ENCODE measurements around the gene FUOM. TPM values are rescaled to one million over a fixed set of nuclear protein-coding genes. Genes with fewer than 3 reads are reported as not detected.
A peak's percentile ranks its signal among the peaks of the same experiment; 100 is the strongest.

The FUOM gene
- total RNA-seq, 1 experiment from 2014 or later = 41.8 TPM

DNA sequence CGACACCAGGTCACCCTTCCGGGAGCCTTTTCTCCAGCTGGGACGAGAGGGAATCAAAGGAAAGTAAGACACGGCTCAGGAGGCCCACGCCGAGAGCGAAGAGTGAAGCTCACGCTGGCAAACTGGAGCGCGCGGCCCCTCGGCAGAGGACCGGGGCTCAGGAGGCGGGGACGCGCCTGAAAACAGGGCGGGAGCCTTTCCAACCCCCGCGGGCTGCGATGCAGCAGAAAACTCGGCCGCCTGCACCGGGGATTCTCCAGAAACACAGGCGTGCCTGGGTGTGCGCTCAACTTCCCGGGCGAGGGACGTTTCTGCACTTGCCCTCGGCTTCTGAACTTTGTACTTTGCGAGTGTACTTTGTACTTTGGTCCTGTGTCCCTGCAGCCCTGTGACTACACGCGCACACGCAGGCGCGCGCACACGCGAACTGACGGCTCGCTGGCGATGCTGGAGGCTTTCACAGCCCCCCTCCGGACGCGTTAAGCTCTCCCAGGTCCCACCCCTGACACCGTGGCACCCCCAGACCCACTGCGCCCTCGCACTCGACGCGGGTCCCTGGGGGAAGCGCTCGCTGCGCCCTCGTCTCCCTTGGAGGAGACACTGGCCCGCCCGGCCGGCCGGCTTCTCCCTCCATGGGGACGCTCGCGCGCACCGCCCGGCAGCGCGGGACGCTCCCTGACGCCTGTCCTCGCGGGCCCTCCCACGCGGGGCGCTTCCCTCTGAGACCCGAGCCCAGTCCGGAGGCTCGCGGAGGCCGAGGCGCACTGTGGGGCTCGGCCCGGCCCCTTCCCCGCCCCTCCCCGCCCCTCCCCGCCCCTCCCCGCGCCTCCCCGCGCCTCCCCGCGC, 20.7 kb upstream of the FUOM start:
- peaks cover 18% of the 10 kb centered on the region for H3K27me3 ChIP-seq (ENCODE audit: insufficient read depth, low read length)
- WGBS (ENCODE audit: extremely low coverage, insufficient read length, low lambda C conversion rate) = no CpG with 5 or more reads among the region's 90 CpGs

More for the DNA sequence above, 20.7 kb upstream of the FUOM start:
- H2BK20ac ChIP-seq (ENCODE audit: low read depth, low read length, poor library complexity, severe bottlenecking) = no peak overlapping the region
- H3K23me2 ChIP-seq (ENCODE audit: insufficient read length, low read depth, low read length, poor library complexity, severe bottlenecking) = peaks cover 8% of the 10 kb centered on the region
- H4K20me1 ChIP-seq (ENCODE audit: control insufficient read depth, insufficient read depth, insufficient read length) = no peaks in the 10 kb centered on the region
- H2BK12ac ChIP-seq (ENCODE audit: insufficient read length, low read depth, low read length) = no peak overlapping the region
- H3K56ac ChIP-seq (ENCODE audit: insufficient read length, low read depth, low read length) = no peak overlapping the region
- H3K9me3 ChIP-seq (ENCODE audit: control insufficient read depth, low read depth, low read length) = no peaks in the 10 kb centered on the region
- no peaks in the 10 kb centered on the region for H3K79me1 ChIP-seq (ENCODE audit: insufficient read depth, low read depth, low read length, poor library complexity, severe bottlenecking)
- H2AFZ ChIP-seq (ENCODE audit: low read length) = no peak overlapping the region
- Mint-ChIP-seq H3K4me3 (peak overlapping the region; percentile 65 to 85), H3K36me3 (ENCODE audit: insufficient read depth in 1 of 3, low read depth in 3 of 3) (peaks cover 0 to 5% (median 1%) of the 10 kb centered on the region in 3 experiments; a peak in 1 of 7 replicates), H3K9me3 (peaks cover 0 to 3% of the 10 kb centered on the region in 2 experiments; a peak in 2 of 5 replicates), H3K27ac (no peak overlapping the region), H3K27me3 (ENCODE audit: low read depth) (peaks cover 58% of the 10 kb centered on the region), H3K4me1 (peaks cover 0 to 3% of the 10 kb centered on the region in 2 experiments; a peak in 2 of 4 replicates)
- no peak overlapping the region for H3K27ac ChIP-seq (ENCODE audit: insufficient read length, low read depth, low read length)
- peak overlapping the region; percentile 62 for H3K4me2 ChIP-seq (ENCODE audit: insufficient read depth, insufficient read length, low read length)
- no peak overlapping the region for H3K14ac ChIP-seq (ENCODE audit: insufficient read depth, low read length)
- H2BK120ac ChIP-seq (ENCODE audit: low read depth, low read length, poor library complexity, severe bottlenecking) = no peak overlapping the region
- no peak overlapping the region for H3K23ac ChIP-seq (ENCODE audit: insufficient read length, low read depth, low read length)
- H4K91ac ChIP-seq (ENCODE audit: insufficient read length, low read depth, low read length) = no peak overlapping the region
- H3K79me2 ChIP-seq (ENCODE audit: insufficient read depth, low read length) = no peaks in the 10 kb centered on the region
- no peak overlapping the region for H4K8ac ChIP-seq (replicated peaks; ENCODE audit: insufficient read length, low read depth, low read length)
- no peak overlapping the region for H3K18ac ChIP-seq (ENCODE audit: insufficient read length, low read depth, low read length)
- H3T11ph ChIP-seq (ENCODE audit: low read length) = no peak overlapping the region
- H2BK15ac ChIP-seq (ENCODE audit: low read depth, low read length) = no peak overlapping the region
- H2AK5ac ChIP-seq (ENCODE audit: insufficient read length, low read length) = no peak overlapping the region
- no peak overlapping the region for H4K5ac ChIP-seq (ENCODE audit: insufficient read length, low read depth, low read length)
- peak; percentile 47 for DNase-seq
- no peak overlapping the region for H3K9ac ChIP-seq (ENCODE audit: extremely low read depth, insufficient read length, low read length)
- no peaks in the 10 kb centered on the region for H3K4me1 ChIP-seq (ENCODE audit: insufficient read depth, low read length)
- TF ChIP-seq, protein P1, sequence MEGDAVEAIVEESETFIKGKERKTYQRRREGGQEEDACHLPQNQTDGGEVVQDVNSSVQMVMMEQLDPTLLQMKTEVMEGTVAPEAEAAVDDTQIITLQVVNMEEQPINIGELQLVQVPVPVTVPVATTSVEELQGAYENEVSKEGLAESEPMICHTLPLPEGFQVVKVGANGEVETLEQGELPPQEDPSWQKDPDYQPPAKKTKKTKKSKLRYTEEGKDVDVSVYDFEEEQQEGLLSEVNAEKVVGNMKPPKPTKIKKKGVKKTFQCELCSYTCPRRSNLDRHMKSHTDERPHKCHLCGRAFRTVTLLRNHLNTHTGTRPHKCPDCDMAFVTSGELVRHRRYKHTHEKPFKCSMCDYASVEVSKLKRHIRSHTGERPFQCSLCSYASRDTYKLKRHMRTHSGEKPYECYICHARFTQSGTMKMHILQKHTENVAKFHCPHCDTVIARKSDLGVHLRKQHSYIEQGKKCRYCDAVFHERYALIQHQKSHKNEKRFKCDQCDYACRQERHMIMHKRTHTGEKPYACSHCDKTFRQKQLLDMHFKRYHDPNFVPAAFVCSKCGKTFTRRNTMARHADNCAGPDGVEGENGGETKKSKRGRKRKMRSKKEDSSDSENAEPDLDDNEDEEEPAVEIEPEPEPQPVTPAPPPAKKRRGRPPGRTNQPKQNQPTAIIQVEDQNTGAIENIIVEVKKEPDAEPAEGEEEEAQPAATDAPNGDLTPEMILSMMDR (conservative IDR thresholded peaks at IDR 0.05) = no peak
- H3K4ac ChIP-seq (ENCODE audit: low read depth, low read length) = no peak overlapping the region
- no peak overlapping the region for H2BK5ac ChIP-seq (ENCODE audit: insufficient read length, low read length)
